Testis (tissue), 3 donors: Measurements from ENCODE around the gene ENTPD1. TPM values are rescaled to one million over a fixed set of nuclear protein-coding genes. Genes with fewer than 3 reads are reported as not detected.

Source experiments
- DNase-seq: peaks from one replicate; pipeline ENCODE4 v3.0.0-alpha.2; 2019
- H3K27ac ChIP-seq, 2 donors: fragments of 200-600 bp; sonication (generic); one replicate each; pipeline ENCODE4 v1.5.1; 2019
- H3K27me3 ChIP-seq: fragments of 200-600 bp; sonication (generic); one replicate; pipeline ENCODE4 v1.5.1; 2019
- H3K36me3 ChIP-seq: fragments of 200-600 bp; sonication (generic); one replicate; pipeline ENCODE4 v1.5.1; 2017; ENCODE audit warnings: low read depth; ENCODE audit errors: missing control alignments
- H3K4me1 ChIP-seq: fragments of 200-600 bp; sonication (generic); one replicate; pipeline ENCODE4 v1.5.1; 2019
- H3K4me3 ChIP-seq, 2 donors: fragments of 200-600 bp; sonication (generic); one replicate each; pipeline ENCODE4 v1.5.1; 2017 to 2019
- H3K9me3 ChIP-seq: fragments of 200-600 bp; sonication (generic); one replicate; pipeline ENCODE4 v1.5.1; 2017
- CTCF ChIP-seq, 3 experiments: fragments of 450-650 bp in 2 of 3; fragments of 200-600 bp in 1 of 3; sonication (generic) in 1 of 3; IDR thresholded peaks; one replicate each; pipeline ENCODE4 v1.5.1; 2016 to 2019; ENCODE audit warnings: antibody characterized with exemption in 3 of 3, mild to moderate bottlenecking in 2 of 3, moderate library complexity in 1 of 3
- POLR2A ChIP-seq: fragments of 450-650 bp; IDR thresholded peaks from one replicate; pipeline ENCODE4 v1.6.1; 2017; ENCODE audit warnings: antibody characterized with exemption, mild to moderate bottlenecking, moderate library complexity
- WGBS, 2 donors: methylation state at CpG; one replicate each; pipeline ENCODE4 v1.1.5; 2018; 5-methylcytosine and 5-hydroxymethylcytosine counted together
- intact Hi-C: fragments of 100-400 bp; cut with DNase I; formaldehyde crosslinking; loops from one replicate; pipeline ENCODE4 v1.15.1; 2023; ENCODE audit warnings: low total_unique reads
- polyA plus RNA-seq: library from polyadenylated mRNA; stranded (reverse); fragments of 350-450 nt; fragmentation: Illumina TruSeq; extraction: RNeasy Lipid Tissue Mini Kit (QIAGEN cat#74804); gene quantifications from one replicate; pipeline ENCODE4 v1.2.3, GENCODE V29; 2014; ENCODE audit warnings: low read depth, low replicate concordance; ENCODE audit not compliant: insufficient read depth
- total RNA-seq, 2 donors: library from RNA; depleted of rRNA; stranded (reverse); fragments of >200 nt; gene quantifications; one replicate each; pipeline ENCODE4 v1.2.3, GENCODE V29; 2016

The ENTPD1 gene
- total and polyA plus RNA-seq, 3 donors from 2014 or later = 9.8 to 12.7 (median 11.3) TPM

GRCh38 chr10:95861386-95861785 lies 105.4 kb downstream of the ENTPD1 start:
- no peak for DNase-seq

GRCh38 chr10:95864906-95865813 lies 109.2 kb downstream of the ENTPD1 start:
- WGBS, 2 donors = 55 to 58% methylated on average over 7 of the region's 7 CpGs

More at GRCh38 chr10:95861386-95861785, 105.4 kb downstream of the ENTPD1 start:
- Histone ChIP-seq H3K4me3 (no peak overlapping the region), H3K27ac (no peak overlapping the region), H3K27me3 (no peaks in the 10 kb centered on the region), H3K36me3 (no peaks in the 10 kb centered on the region), H3K9me3 (no peaks in the 10 kb centered on the region), H3K4me1 (no peaks in the 10 kb centered on the region)
- TF ChIP-seq POLR2A (no peak), CTCF (IDR thresholded peaks at IDR 0.05) (no peak)
- intact Hi-C loops = loop anchor here (10.0 kb wide), 1 partner anchor 167 kb away; the partner anchor contains the start of gene TCTN3
- 87 to 89% methylated on average over 2 of the region's 2 CpGs for WGBS, 2 donors

GRCh38 chr10:95865814-95866466 lies 110.0 kb downstream of the ENTPD1 start:
- Histone ChIP-seq H3K4me1 (no peaks in the 10 kb centered on the region), H3K36me3 (no peaks in the 10 kb centered on the region), H3K27ac (no peak overlapping the region), H3K9me3 (no peaks in the 10 kb centered on the region), H3K4me3 (no peak overlapping the region), H3K27me3 (no peaks in the 10 kb centered on the region)
- no peak for DNase-seq
- TF ChIP-seq POLR2A = no peak
- no peak for TF ChIP-seq CTCF (IDR thresholded peaks at IDR 0.05)
- intact Hi-C loops = loop anchor here (10.0 kb wide), 1 partner anchor 171 kb away; the partner anchor contains the start of gene TCTN3
- 73 to 78% methylated on average over 6 of the region's 6 CpGs for WGBS, 2 donors

More at GRCh38 chr10:95864906-95865813, 109.2 kb downstream of the ENTPD1 start:
- no peak overlapping the region for H3K4me3 ChIP-seq
- TF ChIP-seq POLR2A (no peak), CTCF (IDR thresholded peaks at IDR 0.05) (peak; percentile 13 to 51 (median 34))
- no peaks in the 10 kb centered on the region for H3K9me3 ChIP-seq
- no peak for DNase-seq
- H3K27ac ChIP-seq = no peak overlapping the region
- no peaks in the 10 kb centered on the region for H3K4me1 ChIP-seq
- intact Hi-C loops = loop anchor here (10.0 kb wide), 1 partner anchor 170 kb away; the partner anchor contains the start of gene TCTN3
- H3K27me3 ChIP-seq = no peaks in the 10 kb centered on the region
- no peaks in the 10 kb centered on the region for H3K36me3 ChIP-seq

GRCh38 chr10:95866467-95866842 lies 110.5 kb downstream of the ENTPD1 start:
- Histone ChIP-seq H3K27ac (no peak overlapping the region), H3K27me3 (no peaks in the 10 kb centered on the region), H3K36me3 (no peaks in the 10 kb centered on the region), H3K9me3 (no peaks in the 10 kb centered on the region), H3K4me3 (no peak overlapping the region), H3K4me1 (no peaks in the 10 kb centered on the region)
- WGBS, 2 donors = 49 to 57% methylated on average over 2 of the region's 2 CpGs
- intact Hi-C loops = loop anchor here (10.0 kb wide), 1 partner anchor 172 kb away; the partner anchor contains the start of gene TCTN3
- TF ChIP-seq CTCF (IDR thresholded peaks at IDR 0.05) (no peak), POLR2A (no peak)
- DNase-seq = no peak
